Pancreas (tissue), 10 donors: ENCODE results near the gene PWWP2B. TPM values are rescaled to one million over a fixed set of nuclear protein-coding genes. Genes with fewer than 3 reads are reported as not detected.
A peak's percentile ranks its signal among the peaks of the same experiment; 100 is the strongest.

Experiments
- ATAC-seq, 4 donors: fragments of 200-7000 bp; cut with Tn5 transposase; one replicate each; pipeline versions ENCODE4 v1.8.0 to v1.9.1; 2020; ENCODE audit warnings: mild to moderate bottlenecking in 4 of 4, moderate library complexity in 4 of 4
- DNase-seq, 6 donors: peaks; one replicate each; pipeline ENCODE4 v3.0.0-alpha.2; 2020
- FAIRE-seq: peaks from 2 replicates; lab custom pipeline; 2012; peaks lifted over from hg19 to GRCh38; lab: Jason Lieb, UNC
- H3K27ac ChIP-seq, 4 donors: fragments of 200-600 bp; sonication (generic); 1 replicate in 3 of 4; 2 replicates in 1 of 4; pipeline versions ENCODE4 v1.5.0 to v1.8.0; 2020
- H3K27me3 ChIP-seq, 4 donors: fragments of 200-600 bp; one replicate each; pipeline ENCODE4 v1.8.0; 2021
- H3K36me3 ChIP-seq, 3 donors: fragments of 200-600 bp; sonication (generic) in 1 of 3; one replicate each; pipeline versions ENCODE4 v1.5.0 to v1.8.0; 2020 to 2021
- H3K4me1 ChIP-seq, 3 donors: fragments of 200-600 bp; one replicate each; pipeline ENCODE4 v1.8.0; 2021
- H3K4me3 ChIP-seq, 4 donors: fragments of 200-600 bp; sonication (generic) in 2 of 4; one replicate each; pipeline versions ENCODE4 v1.5.0 to v1.8.0; 2020 to 2021
- H3K9me3 ChIP-seq, 4 donors: fragments of 200-600 bp; one replicate each; pipeline ENCODE4 v1.8.0; 2021
- WGBS, 2 donors: extraction: QIAGEN DNeasy Blood & Tissue Kit; methylation state at CpG; one replicate each; pipeline ENCODE4 v1.1.7; 2013; 5-methylcytosine and 5-hydroxymethylcytosine counted together
- intact Hi-C, 3 donors: fragments of 100-400 bp; cut with DNase I; formaldehyde crosslinking; loops; one replicate each; pipeline versions ENCODE4 v1.11.1 to v1.14.2; 2022
- polyA plus RNA-seq, 2 donors: library from polyadenylated mRNA; stranded (reverse); fragments of 200-250 nt; gene quantifications; one replicate each; pipeline ENCODE4 v1.2.3, GENCODE V29; 2013
- total RNA-seq, 6 donors: library from RNA; stranded (reverse); fragmentation: NEBNext Ultra II Directional in 4 of 6; extraction: Animal tissue kit (Norgen Biotek cat#: 25700) in 4 of 6; gene quantifications; one replicate each; pipeline versions ENCODE4 v1.2.1 to v1.2.4, GENCODE V29; 2021 to 2023
- TF ChIP-seq, protein P1 (sequence below), 4 donors: fragments of 200-600 bp; sonication (generic) in 3 of 4; IDR thresholded peaks; one replicate each; pipeline versions ENCODE4 v1.5.0 to v1.8.0; 2021; ENCODE audit warnings: antibody characterized with exemption in 4 of 4
- donor health status: healthy with polysubstance abuse.
- donor health status: DM: no; HTN: no; CAD: no; lungs with moderate emphysema.
- donor health status: DM: no; HTN: no; CAD: no.
- donor health status: control.
- donor health status: control.
- donor health status: Bipolar disorder and iron deficiency.
- donor health status: DM: yes; HTN: yes; CAD: no.
- donor health status: DM: no; HTN: no; CAD: no.
- donor health status: DM: no; HTN: no; CAD: no.
- donor health status: DM: yes; HTN: yes; CAD: no.

The PWWP2B gene
- total and polyA plus RNA-seq, 8 donors = 17.8 to 44.1 (median 25.2) TPM

DNA sequence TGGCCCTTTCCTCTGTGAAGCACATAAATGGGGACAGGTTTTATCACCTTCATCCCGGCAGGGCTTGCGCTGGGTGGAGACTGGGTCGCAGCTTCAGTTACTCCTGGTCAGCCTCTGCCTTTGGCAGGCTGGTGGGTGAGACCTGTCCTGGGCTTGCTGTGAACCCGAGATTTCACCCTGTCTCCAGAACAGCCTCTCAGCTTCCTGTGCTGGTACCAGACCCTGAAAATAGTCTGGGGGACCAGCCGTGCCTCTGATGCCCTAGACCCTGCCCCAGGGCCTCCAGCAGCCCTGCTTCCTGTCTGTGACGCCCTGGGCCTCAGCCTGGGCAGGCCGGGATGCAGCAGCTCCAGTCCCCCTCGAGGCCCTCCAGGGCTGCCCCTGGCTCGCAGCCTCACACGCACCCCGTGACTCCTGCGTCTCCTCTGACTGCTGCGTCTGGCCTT is 13.2 kb upstream of the PWWP2B start:
- TF ChIP-seq, protein P1, sequence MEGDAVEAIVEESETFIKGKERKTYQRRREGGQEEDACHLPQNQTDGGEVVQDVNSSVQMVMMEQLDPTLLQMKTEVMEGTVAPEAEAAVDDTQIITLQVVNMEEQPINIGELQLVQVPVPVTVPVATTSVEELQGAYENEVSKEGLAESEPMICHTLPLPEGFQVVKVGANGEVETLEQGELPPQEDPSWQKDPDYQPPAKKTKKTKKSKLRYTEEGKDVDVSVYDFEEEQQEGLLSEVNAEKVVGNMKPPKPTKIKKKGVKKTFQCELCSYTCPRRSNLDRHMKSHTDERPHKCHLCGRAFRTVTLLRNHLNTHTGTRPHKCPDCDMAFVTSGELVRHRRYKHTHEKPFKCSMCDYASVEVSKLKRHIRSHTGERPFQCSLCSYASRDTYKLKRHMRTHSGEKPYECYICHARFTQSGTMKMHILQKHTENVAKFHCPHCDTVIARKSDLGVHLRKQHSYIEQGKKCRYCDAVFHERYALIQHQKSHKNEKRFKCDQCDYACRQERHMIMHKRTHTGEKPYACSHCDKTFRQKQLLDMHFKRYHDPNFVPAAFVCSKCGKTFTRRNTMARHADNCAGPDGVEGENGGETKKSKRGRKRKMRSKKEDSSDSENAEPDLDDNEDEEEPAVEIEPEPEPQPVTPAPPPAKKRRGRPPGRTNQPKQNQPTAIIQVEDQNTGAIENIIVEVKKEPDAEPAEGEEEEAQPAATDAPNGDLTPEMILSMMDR (IDR thresholded peaks at IDR 0.05) = no peak
- FAIRE-seq (no peak), ATAC-seq (no peak), DNase-seq (peak in 3 of 6 donors; percentile 5 to 46 (median 42))
- Histone ChIP-seq H3K27me3 (no peaks in the 10 kb centered on the region), H3K4me3 (no peak overlapping the region), H3K27ac (no peak overlapping the region), H3K4me1 (peaks cover 0 to under 1% (median under 1%) of the 10 kb centered on the region in 3 donors), H3K36me3 (no peaks in the 10 kb centered on the region), H3K9me3 (no peaks in the 10 kb centered on the region)
- WGBS, 2 donors = 70 to 86% methylated on average over 13 of the region's 13 CpGs
- intact Hi-C loops = loop anchor here in 2 of 3 donors (10.0 kb wide), 1 partner anchor 261 kb away; no protein-coding TSS in a partner anchor

DNA sequence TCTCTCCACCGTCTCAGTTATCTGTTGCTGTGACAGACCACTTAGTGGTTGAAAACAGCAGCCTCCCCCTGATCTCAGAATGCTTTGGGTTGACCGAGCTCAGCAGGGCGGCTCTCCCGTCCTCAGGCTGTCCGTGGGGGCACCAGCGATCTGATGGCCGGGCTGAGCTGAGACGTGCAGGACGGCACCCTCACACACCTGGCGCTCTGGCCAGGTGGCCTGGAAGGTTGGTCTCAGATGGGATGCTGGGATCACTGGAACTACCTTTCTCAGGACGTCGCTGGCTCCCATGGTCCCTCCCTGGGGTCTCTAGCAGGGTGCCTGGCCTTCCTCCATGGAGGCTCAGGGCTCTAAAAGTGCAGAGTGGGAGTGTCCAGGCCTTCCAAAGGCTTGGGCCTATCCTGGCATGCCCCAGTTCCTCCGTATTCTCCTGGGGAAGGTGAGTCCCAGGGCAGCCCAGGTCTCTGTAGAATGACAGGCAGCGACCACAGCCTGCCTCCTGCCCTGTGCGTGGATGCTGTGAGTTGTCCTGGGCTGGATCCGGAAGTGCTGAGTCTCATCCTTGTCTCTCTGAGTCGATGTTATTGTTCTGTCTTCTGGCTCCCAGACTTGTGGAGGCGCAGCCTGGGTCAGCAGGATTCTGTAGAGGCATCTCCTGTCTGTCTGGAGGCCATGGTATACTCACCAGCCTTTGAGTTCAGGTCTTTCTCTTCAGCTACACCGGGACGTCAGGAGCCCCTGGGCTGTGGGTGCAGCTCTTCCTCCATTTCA is 12.2 kb upstream of the PWWP2B start:
- FAIRE-seq (no peak), DNase-seq (peak in 3 of 6 donors; percentile 9 to 64 (median 38)), ATAC-seq (no peak)
- 90 to 91% methylated on average over 20 of the region's 20 CpGs for WGBS, 2 donors
- intact Hi-C loops = loop anchor here (5.0 to 10.0 kb wide), 2 partner anchors 67 to 260 kb away; no protein-coding TSS in a partner anchor
- peaks cover 10% of the 10 kb centered on the region in 3 donors for H3K4me1 ChIP-seq
- no peaks in the 10 kb centered on the region for H3K27me3 ChIP-seq
- no peak overlapping the region for H3K27ac ChIP-seq
- TF ChIP-seq, protein P1 (IDR thresholded peaks at IDR 0.05) = no peak
- H3K4me3 ChIP-seq = no peak overlapping the region
- no peaks in the 10 kb centered on the region for H3K9me3 ChIP-seq
- H3K36me3 ChIP-seq = no peaks in the 10 kb centered on the region

DNA sequence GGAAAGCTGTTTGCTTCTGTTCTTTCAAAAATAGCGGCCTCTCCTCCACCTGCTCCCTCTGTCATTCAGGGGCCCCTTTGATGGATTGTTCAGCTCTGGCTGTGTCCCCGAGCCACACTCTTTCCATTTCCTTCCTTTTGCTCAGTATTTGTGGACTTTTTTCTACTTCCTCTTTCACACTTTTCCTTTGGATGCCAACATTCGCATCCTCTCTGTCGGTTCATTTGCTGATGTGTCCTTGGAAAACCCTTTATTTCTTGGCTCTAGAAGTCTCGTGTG is 11.7 kb upstream of the PWWP2B start:
- Histone ChIP-seq H3K27ac (no peak overlapping the region), H3K36me3 (no peaks in the 10 kb centered on the region), H3K4me1 (peaks cover 10% of the 10 kb centered on the region in 3 donors), H3K9me3 (no peaks in the 10 kb centered on the region), H3K4me3 (no peak overlapping the region), H3K27me3 (no peaks in the 10 kb centered on the region)
- WGBS, 2 donors = 54 to 56% methylated on average over 5 of the region's 5 CpGs
- no peak for DNase-seq
- no peak for ATAC-seq
- intact Hi-C loops = loop anchor here (5.0 to 10.0 kb wide), 2 partner anchors 67 to 259 kb away; no protein-coding TSS in a partner anchor
- FAIRE-seq = no peak
- TF ChIP-seq, protein P1 (IDR thresholded peaks at IDR 0.05) = no peak

DNA sequence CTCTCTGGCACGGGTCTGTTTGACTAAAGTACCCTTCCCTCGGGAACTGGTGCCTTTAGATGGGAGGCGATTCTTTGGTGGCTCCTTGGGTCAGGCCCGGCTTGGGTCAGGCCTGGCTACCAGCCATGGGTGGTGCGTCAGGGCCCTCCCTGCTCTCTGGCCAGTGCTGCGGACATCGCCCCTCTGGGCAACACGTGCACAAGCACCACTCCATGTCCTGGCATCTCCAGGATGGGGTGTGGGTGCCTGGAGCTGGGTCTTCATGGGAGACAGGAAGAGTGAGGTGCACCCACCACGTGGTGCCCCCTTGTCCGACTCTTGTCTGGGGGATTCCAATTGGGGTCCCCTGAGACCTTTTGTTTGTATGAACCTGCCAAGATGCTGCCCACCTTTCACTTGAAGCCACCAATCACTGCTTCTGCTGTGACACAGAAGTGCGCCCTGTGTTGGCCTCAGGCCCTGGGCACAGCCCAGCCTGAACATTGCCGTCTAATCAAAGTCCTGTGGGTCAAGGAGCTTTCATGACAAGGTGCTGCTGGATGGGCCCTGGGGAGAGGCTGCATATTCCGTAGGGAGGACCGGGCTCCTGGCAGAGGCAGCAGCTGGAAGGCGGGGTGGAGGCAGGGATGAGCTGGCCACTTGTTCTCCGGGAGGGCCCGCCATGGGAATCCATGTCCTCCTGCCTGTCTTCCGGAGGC is 11.1 kb upstream of the PWWP2B start:
- no peaks in the 10 kb centered on the region for H3K27me3 ChIP-seq
- DNase-seq (peak in 3 of 6 donors; percentile 16 to 59 (median 58)), ATAC-seq (no peak), FAIRE-seq (no peak)
- H3K27ac ChIP-seq = no peak overlapping the region
- H3K4me3 ChIP-seq = no peak overlapping the region
- H3K4me1 ChIP-seq = peaks cover 10% of the 10 kb centered on the region in 3 donors
- intact Hi-C loops = loop anchor here (5.0 to 10.0 kb wide), 2 partner anchors 66 to 259 kb away; no protein-coding TSS in a partner anchor
- H3K9me3 ChIP-seq = no peaks in the 10 kb centered on the region
- TF ChIP-seq, protein P1 (IDR thresholded peaks at IDR 0.05) = no peak
- WGBS, 2 donors = 79 to 80% methylated on average over 15 to 18 of the region's 18 CpGs
- no peaks in the 10 kb centered on the region for H3K36me3 ChIP-seq
